ELF-1 (cell line): Measurements from ENCODE around the gene OR51B4.
"Not testable (repeated sequence)": the region's sequence is repeated elsewhere in the genome, so short reads cannot be mapped to it uniquely, and the experiment has no call there.

Experiments
- DNase-seq: peaks from one replicate; pipeline ENCODE4 v3.0.0-alpha.2; 2016; ENCODE audit warnings: low read depth, low spot score

OR51B4 gene

GRCh38 chr11:5301846-5302245, at the start of gene OR51B4:
Gene OR51B4, minus strand, starts transcription at chr11:5301946. Its CDS starts 0 bp downstream, at chr11:5301946.
- no peak for DNase-seq

GRCh38 chr11:5351208-5351607, 49.5 kb upstream of the OR51B4 start, which contains the start of gene OR51B6:
Gene OR51B6, plus strand, starts transcription at chr11:5351508. Its CDS starts 0 bp downstream, at chr11:5351508.
- DNase-seq, result no peak

- no peak for DNase-seq
Observed at GRCh38 chr11:5349550-5349949, 47.8 kb upstream of the OR51B4 start.

- peak; percentile 2 for DNase-seq
Observed at GRCh38 chr11:5348551-5349194, 46.9 kb upstream of the OR51B4 start.

- no peak for DNase-seq
Observed at GRCh38 chr11:5345831-5346230, 44.1 kb upstream of the OR51B4 start.

GRCh38 chr11:5343474-5344335, 42.0 kb upstream of the OR51B4 start, which contains the start of gene OR51B5:
Gene OR51B5, minus strand, starts transcription at chr11:5343524. Its CDS starts 0 bp downstream, at chr11:5343524.
- DNase-seq, result no peak

- no peak for DNase-seq
Observed at GRCh38 chr11:5339771-5340322, 38.1 kb upstream of the OR51B4 start.

- DNase-seq, result not testable (repeated sequence)
Observed at GRCh38 chr11:5337253-5337652, 35.5 kb upstream of the OR51B4 start.

GRCh38 chr11:5336331-5336730, 34.6 kb upstream of the OR51B4 start:
- no peak for DNase-seq

- DNase-seq, result no peak
Observed at GRCh38 chr11:5335170-5335569, 33.4 kb upstream of the OR51B4 start.

- no peak for DNase-seq
Observed at GRCh38 chr11:5324197-5324596, 22.5 kb upstream of the OR51B4 start, which contains the start of gene OR51B2. Gene OR51B2, minus strand, starts transcription at chr11:5324297. Its CDS starts 0 bp downstream, at chr11:5324297.

- no peak for DNase-seq
Observed at GRCh38 chr11:5317292-5317691, 15.5 kb upstream of the OR51B4 start.

GRCh38 chr11:5313326-5314023, 11.7 kb upstream of the OR51B4 start:
- DNase-seq, result not testable (repeated sequence)

- DNase-seq, result no peak
Observed at GRCh38 chr11:5310423-5310822, 8.7 kb upstream of the OR51B4 start.

GRCh38 chr11:5307256-5308019, 5.7 kb upstream of the OR51B4 start:
- no peak for DNase-seq

- DNase-seq, result no peak
Observed at GRCh38 chr11:5304046-5304445, 2.3 kb upstream of the OR51B4 start.

- no peak for DNase-seq
Observed at GRCh38 chr11:5303626-5304025, 1.9 kb upstream of the OR51B4 start.

- no peak for DNase-seq
Observed at GRCh38 chr11:5300251-5300650, 1.5 kb downstream of the OR51B4 start.

GRCh38 chr11:5298451-5298850, 3.3 kb downstream of the OR51B4 start:
- DNase-seq, result no peak

- no peak for DNase-seq
Observed at GRCh38 chr11:5297721-5298323, 3.9 kb downstream of the OR51B4 start.
